ENCODE measurements around the gene SUPT4H1. TPM values are rescaled to one million over a fixed set of nuclear protein-coding genes. Genes with fewer than 3 reads are reported as not detected.

Gene SUPT4H1
- total RNA-seq, 1 donor from 2014 or later: 82.1 TPM

DNA sequence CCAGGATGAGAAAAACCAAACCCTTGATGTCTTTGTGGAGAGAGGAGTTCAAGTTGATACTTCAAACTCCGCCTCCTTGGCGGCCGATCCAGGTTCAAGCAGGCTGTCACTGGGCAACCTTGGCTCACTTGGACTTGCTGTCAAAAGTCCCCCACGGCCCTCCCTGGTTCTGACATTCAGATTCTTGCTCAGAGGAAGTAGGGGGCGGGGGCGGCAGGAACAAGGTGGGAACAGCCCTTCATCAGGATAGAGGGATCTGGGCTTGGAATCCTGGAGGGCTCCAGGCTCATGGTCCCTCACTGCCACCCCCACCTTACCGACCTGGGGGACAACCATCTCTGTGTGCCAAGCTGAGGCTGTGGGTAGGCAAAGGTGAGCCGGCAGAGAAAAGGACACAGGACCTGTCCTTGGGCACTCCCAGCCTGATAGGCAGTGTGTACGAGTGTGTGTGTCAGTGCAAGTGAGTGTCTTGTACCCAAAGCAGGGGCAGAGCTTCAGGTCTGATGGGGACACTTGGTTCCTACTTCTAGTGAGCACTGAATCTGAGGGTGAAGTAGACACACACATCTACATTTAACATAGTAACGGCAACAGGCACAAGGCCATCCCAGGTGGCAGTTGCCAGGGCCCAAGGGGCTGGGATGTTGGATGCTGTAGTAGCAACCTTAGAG is 16.8 kb downstream of the SUPT4H1 start:
- peaks cover 25% of the 10 kb centered on the region for H3K4me1 Mint-ChIP-seq (ENCODE audit: low read depth, unreplicated experiment)
- no peak for DNase-seq
- peak overlapping the region; percentile 31 for H3K4me3 Mint-ChIP-seq (ENCODE audit: unreplicated experiment)
- H3K9me3 Mint-ChIP-seq (ENCODE audit: unreplicated experiment): peaks cover 6% of the 10 kb centered on the region
- H3K36me3 Mint-ChIP-seq (ENCODE audit: unreplicated experiment): no peaks in the 10 kb centered on the region
- H3K27me3 Mint-ChIP-seq (ENCODE audit: unreplicated experiment): peaks cover 6% of the 10 kb centered on the region
- TF ChIP-seq, protein P1, sequence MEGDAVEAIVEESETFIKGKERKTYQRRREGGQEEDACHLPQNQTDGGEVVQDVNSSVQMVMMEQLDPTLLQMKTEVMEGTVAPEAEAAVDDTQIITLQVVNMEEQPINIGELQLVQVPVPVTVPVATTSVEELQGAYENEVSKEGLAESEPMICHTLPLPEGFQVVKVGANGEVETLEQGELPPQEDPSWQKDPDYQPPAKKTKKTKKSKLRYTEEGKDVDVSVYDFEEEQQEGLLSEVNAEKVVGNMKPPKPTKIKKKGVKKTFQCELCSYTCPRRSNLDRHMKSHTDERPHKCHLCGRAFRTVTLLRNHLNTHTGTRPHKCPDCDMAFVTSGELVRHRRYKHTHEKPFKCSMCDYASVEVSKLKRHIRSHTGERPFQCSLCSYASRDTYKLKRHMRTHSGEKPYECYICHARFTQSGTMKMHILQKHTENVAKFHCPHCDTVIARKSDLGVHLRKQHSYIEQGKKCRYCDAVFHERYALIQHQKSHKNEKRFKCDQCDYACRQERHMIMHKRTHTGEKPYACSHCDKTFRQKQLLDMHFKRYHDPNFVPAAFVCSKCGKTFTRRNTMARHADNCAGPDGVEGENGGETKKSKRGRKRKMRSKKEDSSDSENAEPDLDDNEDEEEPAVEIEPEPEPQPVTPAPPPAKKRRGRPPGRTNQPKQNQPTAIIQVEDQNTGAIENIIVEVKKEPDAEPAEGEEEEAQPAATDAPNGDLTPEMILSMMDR (IDR thresholded peaks at IDR 0.05; ENCODE audit: partially characterized antibody, unreplicated experiment): no peak
- peak overlapping the region; percentile 54 for H3K27ac Mint-ChIP-seq (ENCODE audit: unreplicated experiment)

DNA sequence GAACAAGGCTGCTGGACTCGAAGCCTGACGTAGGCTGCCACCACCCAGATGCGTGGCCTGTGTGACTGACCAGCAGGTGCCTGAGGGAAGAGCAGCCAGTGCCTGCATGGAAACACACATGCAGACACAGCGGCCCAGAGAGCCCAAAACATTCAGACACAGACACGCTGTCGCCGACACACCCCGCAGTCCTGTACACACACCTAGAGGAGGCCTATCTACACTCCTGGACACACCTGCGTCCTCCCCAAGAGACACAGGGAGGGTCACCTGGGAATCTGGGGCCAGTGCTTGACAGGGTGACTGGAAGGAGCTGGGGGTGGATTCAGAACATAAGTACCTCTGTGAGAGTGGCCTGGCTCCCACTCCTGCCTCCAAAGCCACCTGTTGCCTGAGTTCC is 17.3 kb downstream of the SUPT4H1 start:
- Mint-ChIP-seq H3K9me3 (ENCODE audit: unreplicated experiment) (peaks cover 8% of the 10 kb centered on the region), H3K4me3 (ENCODE audit: unreplicated experiment) (no peak overlapping the region), H3K27me3 (ENCODE audit: unreplicated experiment) (peaks cover 6% of the 10 kb centered on the region), H3K4me1 (ENCODE audit: low read depth, unreplicated experiment) (peaks cover 28% of the 10 kb centered on the region), H3K36me3 (ENCODE audit: unreplicated experiment) (no peaks in the 10 kb centered on the region), H3K27ac (ENCODE audit: unreplicated experiment) (no peak overlapping the region)
- DNase-seq: no peak
- TF ChIP-seq, protein P1 (IDR thresholded peaks at IDR 0.05; ENCODE audit: partially characterized antibody, unreplicated experiment): no peak

DNA sequence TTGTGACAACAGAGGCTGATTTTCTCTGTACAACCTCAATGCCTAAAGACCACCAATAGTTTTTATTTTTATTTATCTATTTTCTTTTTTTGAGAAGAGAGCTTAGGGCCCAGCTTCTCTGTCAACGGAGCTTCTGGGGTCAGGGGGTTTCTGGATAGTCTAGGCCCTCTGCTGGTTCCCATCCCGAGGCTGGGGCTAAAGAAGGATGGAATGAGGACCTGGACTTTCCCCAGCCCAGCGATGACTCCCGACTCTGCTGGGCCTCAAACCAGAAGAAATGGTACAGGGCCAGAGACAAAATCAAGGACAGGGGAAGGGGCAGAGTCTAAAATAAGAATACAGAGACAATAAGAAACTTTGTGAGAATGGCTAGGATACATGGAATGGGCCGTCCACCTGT is 17.7 kb downstream of the SUPT4H1 start:
- Mint-ChIP-seq H3K9me3 (ENCODE audit: unreplicated experiment) (peaks cover 8% of the 10 kb centered on the region), H3K27me3 (ENCODE audit: unreplicated experiment) (peaks cover 6% of the 10 kb centered on the region), H3K36me3 (ENCODE audit: unreplicated experiment) (no peaks in the 10 kb centered on the region), H3K4me3 (ENCODE audit: unreplicated experiment) (no peak overlapping the region), H3K27ac (ENCODE audit: unreplicated experiment) (no peak overlapping the region), H3K4me1 (ENCODE audit: low read depth, unreplicated experiment) (peaks cover 32% of the 10 kb centered on the region)
- no peak for DNase-seq
- TF ChIP-seq, protein P1 (IDR thresholded peaks at IDR 0.05; ENCODE audit: partially characterized antibody, unreplicated experiment): no peak

DNA sequence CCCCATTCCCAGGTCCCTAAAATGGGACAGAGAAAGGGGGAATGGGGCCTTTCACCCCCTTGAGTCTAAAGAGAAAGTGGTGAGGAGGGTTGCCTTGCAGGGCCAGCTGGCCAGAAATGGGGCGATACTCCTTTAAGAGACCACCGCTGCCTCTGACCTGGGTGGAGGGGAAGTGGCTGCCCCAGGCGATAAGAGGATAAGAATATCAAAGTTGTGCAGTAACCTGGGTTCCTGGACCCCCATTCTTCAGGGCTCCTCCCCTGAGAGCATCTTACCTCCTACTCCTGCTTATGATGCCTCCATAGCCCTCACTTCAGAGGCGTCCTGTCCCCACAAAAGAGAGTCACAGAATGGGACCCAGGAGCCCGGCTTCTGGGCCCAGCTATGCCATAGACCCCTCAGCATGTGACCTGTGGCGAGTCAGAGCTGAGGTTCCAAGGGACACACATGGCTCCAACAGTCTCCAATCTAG is 18.2 kb downstream of the SUPT4H1 start:
- peaks cover 6% of the 10 kb centered on the region for H3K27me3 Mint-ChIP-seq (ENCODE audit: unreplicated experiment)
- H3K9me3 Mint-ChIP-seq (ENCODE audit: unreplicated experiment): peaks cover 8% of the 10 kb centered on the region
- H3K27ac Mint-ChIP-seq (ENCODE audit: unreplicated experiment): no peak overlapping the region
- TF ChIP-seq, protein P1 (IDR thresholded peaks at IDR 0.05; ENCODE audit: partially characterized antibody, unreplicated experiment): no peak
- peaks cover 32% of the 10 kb centered on the region for H3K4me1 Mint-ChIP-seq (ENCODE audit: low read depth, unreplicated experiment)
- no peak for DNase-seq
- H3K4me3 Mint-ChIP-seq (ENCODE audit: unreplicated experiment): no peak overlapping the region
- no peaks in the 10 kb centered on the region for H3K36me3 Mint-ChIP-seq (ENCODE audit: unreplicated experiment)

Measured in glutamatergic neuron (in vitro differentiated cells).